Measurements from ENCODE around the gene PNMA8A.
"Not testable (repeated sequence)": the region's sequence is repeated elsewhere in the genome, so short reads cannot be mapped to it uniquely, and the experiment has no call there.

Gene PNMA8A

GRCh38 chr19:46461537-46461936 is 9.8 kb downstream of the PNMA8A start:
- no peak for DNase-seq

GRCh38 chr19:46460981-46461380 is 10.4 kb downstream of the PNMA8A start:
- DNase-seq, result no peak

- no peak for DNase-seq
These were observed 11.3 kb downstream of the PNMA8A start for GRCh38 chr19:46460055-46460454.

- no peak for DNase-seq
These were observed 14.4 kb downstream of the PNMA8A start for GRCh38 chr19:46456930-46457329.

GRCh38 chr19:46454244-46454643 is 17.1 kb downstream of the PNMA8A start:
- DNase-seq, result no peak

- DNase-seq, result no peak
These were observed 17.7 kb downstream of the PNMA8A start for GRCh38 chr19:46453661-46454060.

- no peak for DNase-seq
These were observed 19.2 kb downstream of the PNMA8A start for GRCh38 chr19:46452186-46452585.

GRCh38 chr19:46451352-46451751 is 20.0 kb downstream of the PNMA8A start:
- DNase-seq, result peak in 1 of 2 experiments; percentile 53

- DNase-seq, result no peak
These were observed 20.6 kb downstream of the PNMA8A start for GRCh38 chr19:46450737-46451136.

- DNase-seq, result no peak
These were observed 22.1 kb downstream of the PNMA8A start for GRCh38 chr19:46449228-46449627.

- DNase-seq, result no peak
These were observed 22.8 kb downstream of the PNMA8A start for GRCh38 chr19:46448601-46449000.

- DNase-seq, result no peak
These were observed 23.5 kb downstream of the PNMA8A start for GRCh38 chr19:46447824-46448223.

- DNase-seq, result no peak
These were observed 24.4 kb downstream of the PNMA8A start for GRCh38 chr19:46447006-46447405.

GRCh38 chr19:46446021-46446420 is 25.3 kb downstream of the PNMA8A start:
- no peak for DNase-seq

GRCh38 chr19:46442808-46443450 is 28.4 kb downstream of the PNMA8A start:
- peak in 1 of 2 experiments; percentile 62 for DNase-seq

- no peak for DNase-seq
These were observed 29.5 kb downstream of the PNMA8A start for GRCh38 chr19:46441866-46442265.

- DNase-seq, result not testable (repeated sequence)
These were observed 35.7 kb downstream of the PNMA8A start for GRCh38 chr19:46435689-46436088.

- no peak for DNase-seq
These were observed 36.4 kb downstream of the PNMA8A start for GRCh38 chr19:46435009-46435408.

- not testable (repeated sequence) for DNase-seq
These were observed 37.9 kb downstream of the PNMA8A start for GRCh38 chr19:46433470-46433869.

- no peak for DNase-seq
These were observed 39.5 kb downstream of the PNMA8A start for GRCh38 chr19:46431824-46432223.

GRCh38 chr19:46429999-46430398 is 41.4 kb downstream of the PNMA8A start:
- DNase-seq, result no peak

GRCh38 chr19:46428239-46429135 is 42.9 kb downstream of the PNMA8A start, which contains the start of gene PNMA8C:
Gene PNMA8C, minus strand, starts transcription at chr19:46428936. Its CDS starts 577 bp downstream, at chr19:46428359.
- no peak for DNase-seq

- DNase-seq, result no peak
These were observed 43.8 kb downstream of the PNMA8A start for GRCh38 chr19:46427518-46428045.

All from NCI-H446 (cell line).